AG10803 (cell line): ENCODE data around the gene PRCD.
A peak's percentile ranks its signal among the peaks of the same experiment; 100 is the strongest.

Experiments used
- DNase-seq: peaks from one replicate; pipeline ENCODE4 v3.0.0; 2010; ENCODE audit warnings: low read depth
- H3K4me3 ChIP-seq: 2 replicates; pipeline ENCODE4 v1.5.1; 2011; ENCODE audit warnings: mild to moderate bottlenecking, low read length, control low read depth
- CTCF ChIP-seq: conservative IDR thresholded peaks from 2 replicates; pipeline ENCODE4 v1.5.1; 2011; ENCODE audit warnings: mild to moderate bottlenecking, low read length, control low read depth, inconsistent platforms

The PRCD gene

GRCh38 chr17:76500074-76500746 is 39.6 kb upstream of the PRCD start:
- peak overlapping the region; percentile 65 for H3K4me3 ChIP-seq
- no peak for DNase-seq
- TF ChIP-seq CTCF = no peak

- no peak for TF ChIP-seq CTCF
- DNase-seq = no peak
These were observed 39.2 kb upstream of the PRCD start for GRCh38 chr17:76500747-76501017.

GRCh38 chr17:76501018-76501826 is 38.6 kb upstream of the PRCD start, which contains the start of gene RHBDF2:
TSS of gene RHBDF2 (minus strand) at chr17:76501423. CDS start at chr17:76481524, 19,899 bp downstream.
- peak; percentile 70 for DNase-seq
- peak within 1 kb of the TSS; percentile 65 for H3K4me3 ChIP-seq
- no peak for TF ChIP-seq CTCF

More at GRCh38 chr17:76500747-76501017, 39.2 kb upstream of the PRCD start:
- peak overlapping the region; percentile 65 for H3K4me3 ChIP-seq

GRCh38 chr17:76501827-76502307 is 38.0 kb upstream of the PRCD start:
- DNase-seq = no peak
- no peak for TF ChIP-seq CTCF
- peak overlapping the region; percentile 65 for H3K4me3 ChIP-seq

- H3K4me3 ChIP-seq = no peak overlapping the region
- TF ChIP-seq CTCF = no peak
- no peak for DNase-seq
These were observed 37.3 kb upstream of the PRCD start for GRCh38 chr17:76502341-76503211.

- TF ChIP-seq CTCF = no peak
These were observed 35.7 kb upstream of the PRCD start for GRCh38 chr17:76504117-76504516.

More at GRCh38 chr17:76504117-76504516, 35.7 kb upstream of the PRCD start:
- no peak overlapping the region for H3K4me3 ChIP-seq
- no peak for DNase-seq
